Activated CD4-positive, alpha-beta memory T cell treated with anti-CD3 and anti-CD28 coated beads, Interleukin-2, amount 10 ng/mL, durations not matched to agents 7 days and 5 days (primary cell): ENCODE measurements around the gene PI4KB. TPM values are rescaled to one million over a fixed set of nuclear protein-coding genes. Genes with fewer than 3 reads are reported as not detected.

Source experiments
- CTCF ChIA-PET: fragments of 350-600 bp; sonication (Branson Sonifier 250); formaldehyde crosslinking; loops from one replicate; lab custom pipeline; 2021; ENCODE audit warnings: antibody characterized with exemption, inconsistent platforms; lab: Charles Lee
- POLR2A ChIA-PET: fragments of 350-600 bp; sonication (Branson Sonifier 250); formaldehyde crosslinking; loops from one replicate; lab custom pipeline; 2021; ENCODE audit warnings: antibody characterized with exemption; lab: Charles Lee
- DNase-seq: peaks from one replicate; pipeline ENCODE4 v3.0.0-alpha.2; 2020
- H3K27ac Mint-ChIP-seq: one replicate; pipeline ENCODE4 v1.8.0; 2021; ENCODE audit warnings: mild to moderate bottlenecking, mixed read lengths
- H3K27me3 Mint-ChIP-seq: one replicate; pipeline ENCODE4 v1.8.0; 2021; ENCODE audit warnings: mixed read lengths
- H3K36me3 Mint-ChIP-seq: one replicate; pipeline ENCODE4 v1.8.0; 2021; ENCODE audit warnings: low read depth, mixed read lengths
- H3K4me1 Mint-ChIP-seq: one replicate; pipeline ENCODE4 v1.8.0; 2021; ENCODE audit warnings: mixed read lengths
- H3K4me3 Mint-ChIP-seq: one replicate; pipeline ENCODE4 v1.8.0; 2021; ENCODE audit warnings: mild to moderate bottlenecking, mixed read lengths
- H3K9me3 Mint-ChIP-seq: one replicate; pipeline ENCODE4 v1.8.0; 2021; ENCODE audit warnings: mixed read lengths
- total RNA-seq, 2 experiments: library from RNA; stranded (reverse); gene quantifications; one replicate each; pipeline ENCODE4 v1.2.3, GENCODE V29; 2021

PI4KB gene
- total RNA-seq = 10 to 100 TPM; 71.2 to 72.9 TPM

DNA sequence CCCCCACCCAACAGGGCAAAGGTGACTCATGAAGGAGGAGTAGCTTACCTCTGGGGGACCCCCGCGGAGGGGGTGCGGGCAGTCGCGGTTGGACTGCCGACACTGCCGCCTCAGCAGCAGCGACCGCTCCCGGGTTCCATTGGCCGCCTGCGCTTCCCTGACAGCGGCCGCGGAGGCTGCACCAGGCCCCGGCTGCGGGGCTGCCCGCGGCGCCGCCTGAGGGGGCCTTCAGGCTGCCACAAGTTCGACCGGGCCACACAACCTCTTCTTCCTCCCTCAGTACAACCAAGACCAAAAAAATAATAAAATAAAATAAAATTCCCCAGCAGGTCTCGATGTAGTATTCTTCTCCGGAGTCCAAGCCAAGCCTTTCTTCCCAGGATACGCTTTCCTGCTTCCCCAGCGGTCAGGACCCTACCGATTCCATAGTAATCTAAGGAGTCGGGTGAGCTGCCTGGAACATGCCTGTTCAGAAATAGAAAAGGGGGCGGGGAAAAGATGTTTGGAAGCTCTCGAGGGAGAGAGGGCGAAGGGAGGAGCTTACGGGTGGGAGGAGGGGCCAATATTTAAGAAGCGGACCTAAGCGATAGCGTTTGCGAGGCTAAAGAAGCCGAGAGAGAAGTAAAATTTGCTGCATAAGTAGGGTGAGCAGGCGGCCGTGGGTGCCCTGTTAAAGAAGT, at the start of gene PI4KB:
Gene PI4KB, minus strand, starts transcription at position 194 of the 680 bp plus-strand sequence. CDS start 10,935 bp downstream, outside the sequence.
- Mint-ChIP-seq H3K4me3 (peak within 1 kb of the TSS; percentile 98), H3K27me3 (no peaks in the 10 kb centered on the region), H3K9me3 (no peaks in the 10 kb centered on the region), H3K4me1 (peaks cover 36% of the 10 kb centered on the region), H3K36me3 (peaks cover 22% of the 10 kb centered on the region), H3K27ac (peak within 1 kb of the TSS; percentile 95)
- ChIA-PET POLR2A (interaction anchor here (0.8 to 5.1 kb wide), 21 partner anchors 9 to 513 kb away, joined by 3 to 71 read pairs (median 6); partner anchors contain the start of genes C2CD4D, CDC42SE1, PSMB4 and RFX5), CTCF (interaction anchor here (0.6 to 8.7 kb wide), 9 partner anchors 12 to 228 kb away, joined by 3 to 81 read pairs (median 5); partner anchors contain the start of genes PSMB4 and ZNF687)
- peak; percentile 93 for DNase-seq

DNA sequence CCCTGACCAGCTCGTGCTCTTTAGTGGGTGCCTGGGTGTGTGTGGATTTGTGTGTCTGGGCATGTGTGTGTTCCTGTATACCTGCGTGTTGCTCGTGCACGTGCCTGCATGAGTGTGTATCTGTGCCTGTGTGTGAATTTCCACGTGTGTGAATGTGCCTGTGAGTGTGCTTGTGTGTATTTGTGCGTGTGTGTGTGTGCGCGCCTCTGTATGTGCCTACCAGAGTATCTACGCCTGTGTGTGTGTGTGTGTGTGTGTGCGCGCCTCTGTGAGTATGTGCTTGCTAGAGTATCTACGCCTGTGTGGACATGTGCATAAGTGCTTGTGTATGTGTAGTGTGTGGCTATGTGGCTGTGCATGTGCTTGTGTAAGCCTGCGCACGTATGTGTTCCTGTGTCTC, 46.0 kb upstream of the PI4KB start:
- POLR2A ChIA-PET = no interaction called here
- no peaks in the 10 kb centered on the region for H3K4me1 Mint-ChIP-seq
- peaks cover 5% of the 10 kb centered on the region for H3K27me3 Mint-ChIP-seq
- no peak overlapping the region for H3K27ac Mint-ChIP-seq
- no peaks in the 10 kb centered on the region for H3K36me3 Mint-ChIP-seq
- no peaks in the 10 kb centered on the region for H3K9me3 Mint-ChIP-seq
- CTCF ChIA-PET = interaction anchor here (0.6 kb wide), 1 partner anchor 236 kb away, joined by 3 read pairs; no protein-coding TSS in a partner anchor
- H3K4me3 Mint-ChIP-seq = no peak overlapping the region
- DNase-seq = no peak

DNA sequence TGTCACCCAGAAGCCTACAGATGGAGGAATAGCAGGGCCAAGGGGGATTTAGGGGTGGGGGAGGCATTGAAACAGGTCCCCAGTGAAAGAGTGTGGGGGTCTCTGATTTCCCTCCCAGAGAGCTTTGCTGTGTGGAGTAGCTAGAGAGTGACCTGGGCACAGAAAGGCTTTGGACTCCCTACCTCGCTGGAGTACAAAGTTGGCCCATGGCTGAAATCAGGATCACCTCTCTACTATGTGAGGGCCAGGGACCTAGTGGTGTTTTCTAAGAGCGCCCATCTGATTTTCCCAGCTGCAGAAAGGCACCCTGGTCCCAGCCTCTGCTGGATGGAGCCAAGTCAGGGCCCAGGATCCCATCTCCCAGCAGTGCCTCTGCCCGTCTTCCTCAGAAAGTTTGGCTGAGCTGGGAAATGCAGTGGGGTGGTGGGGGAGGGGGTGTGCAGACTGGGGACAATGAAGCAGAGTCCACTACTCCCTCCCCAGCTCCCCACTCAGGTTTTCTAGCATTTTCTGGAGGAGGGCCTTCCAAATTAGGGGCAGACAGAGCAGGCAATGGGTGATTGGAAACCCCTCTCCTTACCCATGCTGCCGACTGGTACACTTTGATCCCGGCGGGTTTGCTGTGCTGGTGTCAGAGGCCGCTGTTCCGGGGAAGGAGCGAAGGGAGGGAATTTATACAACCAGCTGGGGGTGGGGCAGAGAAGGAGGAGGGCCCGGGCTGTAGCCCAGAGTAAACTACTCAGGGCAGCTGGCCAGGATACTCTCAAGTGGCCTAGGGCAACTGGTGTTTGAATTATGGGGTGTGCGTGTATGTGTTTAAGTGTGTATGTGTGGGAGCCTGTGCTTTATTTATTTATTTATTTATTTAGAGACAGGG, 45.1 kb upstream of the PI4KB start, which contains the start of gene SELENBP1:
Gene SELENBP1, minus strand, starts transcription at position 648 of the 877 bp plus-strand sequence. Its CDS starts 64 bp downstream, at position 584.
- Mint-ChIP-seq H3K4me3 (no peak within 1 kb of the TSS), H3K36me3 (no peaks in the 10 kb centered on the region)
- CTCF ChIA-PET = interaction anchor here (0.6 kb wide), 2 partner anchors 21 to 235 kb away, joined by 3 read pairs; no protein-coding TSS in a partner anchor

DNA sequence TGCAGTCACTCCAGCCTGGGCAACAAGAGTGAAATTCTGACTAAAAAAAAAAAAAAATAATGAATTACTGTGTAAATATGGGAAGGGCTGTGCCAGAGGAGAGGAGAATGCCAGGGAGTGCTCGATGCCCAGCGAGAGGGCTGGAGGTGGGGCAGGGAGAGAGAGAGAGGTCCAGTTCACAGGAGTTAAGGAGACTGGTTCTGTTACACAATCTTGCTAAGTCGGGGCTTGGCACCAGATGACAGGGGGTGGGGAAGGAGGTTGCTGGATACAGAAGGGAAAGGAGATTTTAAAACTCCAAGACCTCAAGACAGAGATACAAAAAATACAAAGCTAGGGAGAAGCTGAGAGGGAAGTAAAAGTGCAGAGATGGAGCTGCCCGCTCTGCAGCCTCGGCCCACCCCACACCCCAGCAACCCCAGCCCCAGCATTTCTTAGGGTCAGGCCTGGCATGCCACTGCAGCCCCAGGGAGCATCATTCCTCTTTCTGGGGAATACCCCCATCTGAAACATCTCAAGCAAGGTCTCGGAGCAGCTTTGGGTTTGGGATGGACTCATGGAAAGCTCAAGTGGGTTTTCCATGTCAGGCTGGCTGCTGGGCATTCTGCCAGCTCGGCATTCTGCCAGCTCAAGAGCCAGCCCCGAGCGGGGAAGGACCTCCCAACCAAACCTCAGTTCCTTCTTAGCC, 44.3 kb upstream of the PI4KB start:
- Mint-ChIP-seq H3K36me3 (no peaks in the 10 kb centered on the region), H3K27ac (no peak overlapping the region), H3K27me3 (no peaks in the 10 kb centered on the region), H3K9me3 (no peaks in the 10 kb centered on the region), H3K4me3 (no peak overlapping the region), H3K4me1 (no peaks in the 10 kb centered on the region)
- POLR2A ChIA-PET = interaction anchor here (1.0 kb wide), 1 partner anchor 28 kb away, joined by 3 read pairs; the partner anchor contains the start of gene PSMB4
- CTCF ChIA-PET = interaction anchor here (0.6 kb wide), 1 partner anchor 20 kb away, joined by 3 read pairs; no protein-coding TSS in a partner anchor
- no peak for DNase-seq

More for the DNA sequence above, 45.1 kb upstream of the PI4KB start, which contains the start of gene SELENBP1:
- Mint-ChIP-seq H3K4me1 (no peaks in the 10 kb centered on the region), H3K27ac (no peak within 1 kb of the TSS), H3K27me3 (peaks cover 3% of the 10 kb centered on the region), H3K9me3 (no peaks in the 10 kb centered on the region)
- POLR2A ChIA-PET = interaction anchor here (1.0 kb wide), 1 partner anchor 27 kb away, joined by 3 read pairs; the partner anchor contains the start of gene PSMB4
- DNase-seq = no peak

DNA sequence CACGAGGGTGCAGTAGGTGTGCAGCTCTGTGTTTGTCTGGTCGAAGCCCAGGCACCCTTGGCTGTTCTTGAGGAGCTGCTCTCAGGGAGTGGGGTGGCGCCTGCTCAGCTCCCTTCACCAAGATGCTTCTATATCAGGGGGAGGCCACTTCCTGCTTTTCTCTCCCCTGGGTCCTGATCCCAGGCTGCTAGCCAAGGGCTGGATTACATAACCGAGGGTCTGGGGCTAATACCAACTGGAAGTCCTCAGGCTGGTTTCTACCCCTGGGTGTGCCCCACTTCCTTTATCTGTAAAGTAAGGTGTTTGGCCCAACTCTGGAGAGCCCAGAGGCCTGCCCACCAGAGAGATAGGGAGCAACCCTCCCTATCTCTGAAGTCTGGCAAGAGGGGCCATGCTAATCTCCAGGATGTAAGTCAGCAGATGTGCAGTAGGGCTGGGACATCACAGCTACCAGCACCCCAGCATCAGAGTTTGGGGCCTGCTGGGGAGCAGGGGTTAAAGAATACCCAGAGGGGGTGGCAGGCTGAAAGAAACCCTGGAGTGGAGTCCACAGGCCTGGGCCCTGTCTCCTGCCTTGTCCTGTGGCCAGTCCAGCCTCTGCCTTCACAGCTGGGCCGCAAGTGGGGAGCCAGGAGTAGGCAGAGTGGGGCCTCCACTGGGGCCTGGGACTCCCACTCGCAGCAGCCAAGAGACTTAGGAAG, 43.1 kb upstream of the PI4KB start:
- no peak overlapping the region for H3K4me3 Mint-ChIP-seq
- DNase-seq = no peak
- POLR2A ChIA-PET = no interaction called here
- CTCF ChIA-PET = no interaction called here
- H3K4me1 Mint-ChIP-seq = no peaks in the 10 kb centered on the region
- H3K9me3 Mint-ChIP-seq = no peaks in the 10 kb centered on the region
- no peak overlapping the region for H3K27ac Mint-ChIP-seq
- no peaks in the 10 kb centered on the region for H3K27me3 Mint-ChIP-seq
- no peaks in the 10 kb centered on the region for H3K36me3 Mint-ChIP-seq

DNA sequence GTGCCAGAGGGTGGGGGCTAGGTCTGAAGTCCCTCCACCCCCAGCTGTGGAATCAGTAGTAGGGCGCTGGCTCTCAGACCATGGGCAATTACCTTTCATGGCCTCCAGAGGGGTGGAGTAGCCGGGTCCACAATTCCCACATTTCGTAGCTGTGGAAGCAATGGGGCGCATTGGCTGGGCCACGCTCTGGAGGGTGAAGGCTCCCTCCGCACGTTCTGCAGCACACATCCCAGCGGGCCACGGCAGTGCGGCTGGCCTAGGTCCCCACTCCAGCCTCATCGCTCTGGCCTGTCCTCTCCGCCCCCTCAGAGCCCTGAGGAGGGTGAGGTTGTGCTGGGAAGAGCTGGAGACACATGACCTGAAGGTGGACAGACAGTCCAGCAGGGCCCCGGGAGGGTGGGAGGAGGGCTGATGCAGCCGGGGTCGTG, 42.4 kb upstream of the PI4KB start:
- H3K9me3 Mint-ChIP-seq = no peaks in the 10 kb centered on the region
- H3K4me1 Mint-ChIP-seq = no peaks in the 10 kb centered on the region
- no peak for DNase-seq
- no peaks in the 10 kb centered on the region for H3K27me3 Mint-ChIP-seq
- CTCF ChIA-PET = no interaction called here
- H3K36me3 Mint-ChIP-seq = no peaks in the 10 kb centered on the region
- no peak overlapping the region for H3K27ac Mint-ChIP-seq
- no peak overlapping the region for H3K4me3 Mint-ChIP-seq
- POLR2A ChIA-PET = no interaction called here

DNA sequence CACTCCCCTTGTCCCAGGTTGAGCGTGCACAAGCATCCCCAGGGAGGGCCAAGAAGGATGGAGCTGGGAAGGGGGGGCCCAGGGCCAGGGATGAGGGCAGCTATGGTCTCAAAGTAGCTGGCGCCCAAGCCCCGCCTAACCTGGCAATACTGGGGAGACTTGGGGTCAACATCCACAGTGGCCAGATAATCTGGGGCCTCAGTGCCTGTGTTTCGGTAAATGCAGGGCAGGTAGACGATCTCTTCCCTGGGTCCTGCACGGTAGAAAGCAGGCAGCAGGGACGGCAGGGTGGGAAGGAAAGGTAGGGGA, 42.0 kb upstream of the PI4KB start:
- Mint-ChIP-seq H3K27ac (no peak overlapping the region), H3K9me3 (no peaks in the 10 kb centered on the region), H3K4me1 (no peaks in the 10 kb centered on the region), H3K36me3 (no peaks in the 10 kb centered on the region), H3K27me3 (no peaks in the 10 kb centered on the region), H3K4me3 (no peak overlapping the region)
- POLR2A ChIA-PET = no interaction called here
- CTCF ChIA-PET = no interaction called here
- no peak for DNase-seq

DNA sequence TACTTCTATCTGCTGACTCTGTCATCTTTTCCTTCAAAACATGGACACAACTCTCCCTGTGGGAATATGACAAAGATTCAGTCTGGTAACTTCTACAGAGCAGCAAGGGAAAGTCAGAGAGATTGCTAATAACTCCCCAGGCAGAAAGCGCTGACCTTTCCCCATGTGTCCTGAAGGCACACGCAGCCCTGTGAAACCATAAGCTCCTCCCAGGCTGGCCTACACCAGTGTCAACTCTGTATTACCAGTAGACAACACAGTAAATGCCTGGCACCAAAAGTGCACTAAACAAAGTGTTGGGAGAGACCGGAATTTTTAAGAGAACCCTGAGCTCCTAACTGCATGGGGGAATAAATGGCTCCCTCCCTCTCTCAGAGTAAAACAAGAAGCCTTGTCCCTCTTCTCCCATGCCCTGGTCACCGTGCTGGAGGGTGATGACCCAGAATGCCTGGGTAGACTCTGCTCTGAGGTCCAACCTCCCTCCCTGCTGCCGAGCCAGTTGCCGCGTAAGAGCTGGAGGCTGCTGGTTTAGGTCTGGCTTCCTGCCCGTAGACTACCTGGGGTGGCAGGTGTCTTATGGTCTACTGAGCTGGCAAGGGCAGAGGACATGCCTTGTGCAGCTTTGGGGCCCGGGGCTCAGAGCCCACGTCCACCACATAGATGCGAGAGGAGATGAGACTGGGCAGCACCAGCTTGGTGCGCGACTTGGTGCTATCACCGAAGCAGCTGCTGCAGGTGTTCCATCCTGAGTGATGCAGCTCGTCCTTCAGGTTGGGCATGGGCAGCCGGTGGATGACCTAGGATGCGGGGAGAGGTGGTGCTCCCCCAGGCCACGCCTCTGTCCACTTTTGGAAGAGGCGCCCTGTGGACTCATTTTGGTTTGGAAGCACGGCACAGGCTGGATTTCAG, 41.4 kb upstream of the PI4KB start:
- H3K9me3 Mint-ChIP-seq = peaks cover 2% of the 10 kb centered on the region
- CTCF ChIA-PET = interaction anchor here (0.7 to 0.9 kb wide), 2 partner anchors 28 to 68 kb away, joined by 3 read pairs; no protein-coding TSS in a partner anchor
- POLR2A ChIA-PET = no interaction called here
- H3K4me3 Mint-ChIP-seq = no peak overlapping the region
- no peak overlapping the region for H3K27ac Mint-ChIP-seq
- H3K36me3 Mint-ChIP-seq = no peaks in the 10 kb centered on the region
- H3K4me1 Mint-ChIP-seq = no peaks in the 10 kb centered on the region
- no peaks in the 10 kb centered on the region for H3K27me3 Mint-ChIP-seq
- no peak for DNase-seq

DNA sequence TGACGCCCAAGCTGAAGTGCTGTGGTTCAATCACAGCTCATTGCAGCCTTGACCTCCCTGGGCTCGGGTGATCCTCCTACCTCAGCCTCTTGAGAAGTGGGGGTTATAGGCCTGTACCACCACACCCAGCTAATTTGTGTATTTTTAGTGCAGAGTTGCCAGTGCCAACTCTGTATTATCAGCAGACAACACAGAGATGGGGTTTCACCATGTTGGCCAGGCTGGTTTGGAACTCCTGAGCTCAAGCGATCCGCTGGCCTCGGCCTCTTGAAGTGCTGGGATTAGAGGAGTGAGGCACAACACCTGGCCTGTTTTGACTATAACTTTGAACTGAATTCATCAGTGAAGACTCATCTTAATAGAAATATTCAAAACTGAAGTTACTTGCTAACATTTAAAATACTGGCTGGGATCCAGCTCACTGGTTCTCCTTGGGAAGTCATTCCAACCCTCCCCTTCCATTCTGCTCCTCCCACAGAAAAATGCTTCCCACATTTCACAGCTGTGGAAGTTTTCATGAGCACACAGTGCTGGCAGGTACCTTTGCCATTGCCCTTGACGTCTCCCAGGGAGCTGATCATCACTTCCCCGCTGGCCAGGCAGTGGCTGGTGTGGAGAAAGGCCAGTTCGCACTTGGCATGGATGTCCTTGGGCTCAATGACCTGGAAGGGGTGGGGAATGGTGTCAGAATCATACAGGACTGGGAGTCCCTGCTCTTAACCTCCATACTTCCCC, 40.6 kb upstream of the PI4KB start:
- no peak for DNase-seq
- Mint-ChIP-seq H3K9me3 (peaks cover 9% of the 10 kb centered on the region), H3K36me3 (no peaks in the 10 kb centered on the region), H3K27me3 (no peaks in the 10 kb centered on the region), H3K4me1 (no peaks in the 10 kb centered on the region), H3K4me3 (no peak overlapping the region), H3K27ac (no peak overlapping the region)
- ChIA-PET POLR2A (no interaction called here), CTCF (interaction anchor here (0.6 to 0.9 kb wide), 2 partner anchors 67 to 268 kb away, joined by 3 to 6 read pairs; no protein-coding TSS in a partner anchor)

DNA sequence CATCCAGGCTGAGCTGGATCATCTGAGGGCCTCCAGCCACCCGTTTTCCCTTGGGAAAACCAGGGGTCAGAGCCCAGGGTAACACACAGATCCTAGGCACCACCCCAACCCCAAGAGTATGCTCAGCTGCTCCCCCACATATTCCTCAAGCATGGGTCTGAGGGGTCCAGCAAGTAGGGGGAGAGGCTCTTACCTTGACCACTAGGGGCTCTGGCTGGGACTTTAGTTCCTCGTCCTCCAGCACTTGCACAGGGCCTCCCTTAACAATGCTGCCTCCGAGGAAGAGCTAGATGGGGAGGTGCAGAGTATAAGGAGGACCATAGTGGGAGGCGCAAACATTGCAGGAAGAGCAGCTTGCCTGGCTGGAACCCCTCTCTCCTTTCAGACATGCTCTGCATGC, 37.8 kb upstream of the PI4KB start:
- no peak overlapping the region for H3K4me3 Mint-ChIP-seq
- no peaks in the 10 kb centered on the region for H3K4me1 Mint-ChIP-seq
- DNase-seq = no peak
- ChIA-PET POLR2A (interaction anchor here (1.1 to 1.3 kb wide), 2 partner anchors 11 to 17 kb away, joined by 3 read pairs; partner anchors contain the start of gene RFX5), CTCF (interaction anchor here (0.6 kb wide), 1 partner anchor 63 kb away, joined by 4 read pairs; no protein-coding TSS in a partner anchor)
- H3K36me3 Mint-ChIP-seq = peaks cover 5% of the 10 kb centered on the region
- peaks cover 24% of the 10 kb centered on the region for H3K9me3 Mint-ChIP-seq
- no peaks in the 10 kb centered on the region for H3K27me3 Mint-ChIP-seq
- H3K27ac Mint-ChIP-seq = no peak overlapping the region
